Measurements from ENCODE around the gene MCRIP1. TPM values are rescaled to one million over a fixed set of nuclear protein-coding genes. Genes with fewer than 3 reads are reported as not detected.
A peak's percentile ranks its signal among the peaks of the same experiment; 100 is the strongest.

MCRIP1 gene
- total RNA-seq, 1 experiment from 2014 or later = 159 TPM

DNA sequence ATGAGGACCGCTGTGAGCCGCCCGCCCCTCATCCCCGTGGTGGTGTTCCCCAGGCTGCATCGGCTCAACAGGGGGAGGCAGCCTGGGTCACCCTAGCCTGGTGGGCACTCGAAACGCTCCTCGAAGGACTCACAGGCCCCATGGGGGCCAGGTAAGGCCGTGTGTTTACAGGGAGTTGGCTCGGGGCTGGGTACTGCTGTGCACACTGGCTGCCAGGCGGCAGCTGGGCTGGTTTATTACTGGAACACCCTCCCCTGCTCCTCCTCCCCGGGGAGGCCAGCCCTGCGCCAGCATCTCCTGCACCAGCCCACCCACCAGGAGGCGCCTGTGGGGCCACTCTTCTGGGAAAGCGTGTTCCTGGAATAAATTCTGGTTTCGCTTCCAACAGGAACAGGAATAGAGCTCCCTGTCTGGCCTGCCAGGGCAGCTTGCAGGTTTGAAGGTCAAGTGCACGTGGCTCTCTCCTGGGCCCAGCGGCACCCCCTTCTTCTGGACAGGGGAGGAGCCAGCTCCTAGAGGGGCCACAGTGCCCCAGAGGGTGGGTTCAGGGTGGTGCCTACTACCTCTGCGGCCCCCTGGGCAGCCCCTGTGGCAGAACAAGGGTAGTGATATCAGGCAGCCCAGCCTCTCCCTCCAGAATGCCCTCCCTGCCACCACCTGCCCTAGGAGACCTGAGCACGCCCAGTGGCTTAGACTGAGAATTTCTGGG, 11.3 kb downstream of the MCRIP1 start:
- DNase-seq (ENCODE audit: low spot score) = peak; percentile 91

DNA sequence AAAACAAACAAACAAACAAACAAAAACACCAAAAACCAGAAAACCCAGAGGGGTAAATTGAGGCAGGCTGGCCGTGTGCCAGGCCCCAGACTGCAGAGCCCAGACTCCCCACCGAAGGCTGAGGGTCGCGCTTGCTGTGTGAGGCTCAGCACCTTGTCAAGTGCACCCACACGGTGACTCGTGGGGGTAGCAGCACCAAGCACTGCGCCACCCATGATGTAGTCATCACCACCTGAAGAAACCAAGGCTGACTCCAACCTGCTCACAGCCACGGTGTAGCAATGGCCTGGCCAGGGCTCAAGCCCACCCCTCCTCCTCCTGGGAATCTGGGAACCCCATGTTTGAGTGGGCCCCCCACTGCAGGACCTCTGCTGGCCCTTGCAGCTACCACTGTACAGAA, 11.9 kb downstream of the MCRIP1 start:
- DNase-seq (ENCODE audit: low spot score) = no peak

DNA sequence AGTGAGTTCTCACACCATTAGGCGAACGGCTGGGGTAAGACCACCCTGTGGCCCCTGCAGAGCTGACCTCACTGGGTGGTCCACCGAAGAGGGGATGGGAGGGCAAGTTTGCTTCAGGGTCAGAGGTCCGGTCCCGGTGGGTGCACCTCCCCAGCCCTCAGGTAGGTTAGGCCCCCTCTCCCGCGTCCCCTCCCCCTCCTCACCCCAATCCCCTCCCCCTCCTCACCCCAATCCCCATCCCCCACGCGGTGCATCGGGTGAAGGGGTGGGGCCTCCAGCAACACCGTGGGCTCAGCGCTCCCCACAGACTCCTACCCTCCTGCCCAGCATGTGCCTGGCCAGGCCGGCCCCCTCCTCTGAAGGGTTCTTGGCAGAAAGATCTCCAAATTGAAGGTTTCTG, 13.4 kb downstream of the MCRIP1 start:
- DNase-seq (ENCODE audit: low spot score) = no peak

DNA sequence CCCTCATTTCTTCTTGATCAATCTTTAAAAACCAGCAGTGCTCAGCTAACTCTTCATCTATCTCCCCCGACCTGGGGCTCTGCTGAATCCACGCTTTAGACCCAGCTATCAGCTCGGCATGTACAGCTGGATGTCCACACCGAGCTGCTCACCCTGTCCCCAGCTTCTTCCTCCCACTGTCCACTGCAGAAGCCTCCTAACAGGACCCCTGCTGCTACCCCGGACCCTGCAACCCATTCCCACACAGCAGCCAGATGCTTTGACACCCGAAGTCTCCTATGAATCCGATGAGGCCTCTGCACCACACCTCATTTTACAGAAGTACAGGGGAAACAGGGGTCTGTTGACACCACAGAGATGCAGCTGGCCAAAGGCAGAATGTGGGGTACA, 15.3 kb downstream of the MCRIP1 start:
- no peak for DNase-seq (ENCODE audit: low spot score)

DNA sequence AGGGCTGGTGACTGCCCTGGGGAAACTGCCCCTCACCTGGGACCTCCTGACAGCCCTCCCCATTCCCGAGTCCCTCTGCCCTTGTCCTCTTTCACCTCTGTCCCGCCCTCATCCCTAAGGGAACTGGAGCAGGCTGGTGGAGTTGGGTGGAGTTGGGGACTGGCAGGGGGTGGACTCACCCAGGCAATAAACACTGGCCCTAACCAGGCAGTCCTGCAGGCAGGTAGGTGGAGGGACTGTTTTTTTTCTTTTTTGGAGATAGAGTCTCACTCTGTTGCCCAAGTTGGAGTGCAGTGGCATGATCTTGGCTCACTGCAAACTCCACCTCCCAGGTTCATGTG, 17.5 kb downstream of the MCRIP1 start:
- DNase-seq (ENCODE audit: low spot score) = peak; percentile 51

DNA sequence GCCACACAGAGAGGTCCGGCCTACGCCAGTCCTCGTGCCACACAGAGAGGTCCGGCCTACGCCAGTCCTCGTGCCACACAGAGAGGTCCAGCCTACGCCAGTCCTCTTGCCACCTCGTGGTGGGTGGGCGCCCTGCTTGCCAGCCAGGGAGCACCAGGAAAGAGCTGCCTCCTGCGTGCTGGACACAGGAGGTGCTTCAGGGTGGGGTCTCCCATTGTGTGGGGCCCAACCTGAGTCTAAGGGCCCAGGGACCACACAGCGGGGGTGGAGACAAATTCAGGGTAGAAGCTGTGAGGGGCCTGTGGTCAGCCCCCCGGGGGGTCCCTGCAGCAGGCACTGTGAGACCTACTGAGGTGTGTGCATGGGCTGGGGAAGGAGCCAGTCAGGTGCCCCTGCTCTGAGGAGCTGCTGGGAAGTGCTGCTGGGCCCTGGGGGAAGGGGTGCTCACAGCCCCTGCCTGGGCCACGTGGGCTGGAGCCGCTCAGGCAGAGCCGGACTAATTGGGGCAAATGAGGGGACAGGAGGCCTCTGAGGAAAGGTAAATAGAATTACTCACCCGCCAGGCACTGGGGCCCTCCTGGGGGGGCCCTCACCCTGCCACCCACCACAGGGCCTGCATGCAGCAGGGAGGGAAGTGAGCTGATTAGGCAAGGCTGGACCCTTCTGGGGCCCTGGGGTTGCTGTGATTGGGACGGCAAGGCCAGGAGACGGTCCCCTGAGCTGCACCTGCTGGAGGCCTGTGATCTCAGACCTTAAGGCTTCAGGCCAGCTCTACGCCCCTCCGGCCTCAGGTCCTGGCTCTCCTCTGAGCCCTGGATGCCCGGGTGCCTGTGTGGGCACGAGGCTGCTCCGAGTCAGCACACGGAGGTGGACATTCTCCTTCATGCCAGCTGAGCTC, 18.1 kb downstream of the MCRIP1 start:
- no peak for DNase-seq (ENCODE audit: low spot score)

DNA sequence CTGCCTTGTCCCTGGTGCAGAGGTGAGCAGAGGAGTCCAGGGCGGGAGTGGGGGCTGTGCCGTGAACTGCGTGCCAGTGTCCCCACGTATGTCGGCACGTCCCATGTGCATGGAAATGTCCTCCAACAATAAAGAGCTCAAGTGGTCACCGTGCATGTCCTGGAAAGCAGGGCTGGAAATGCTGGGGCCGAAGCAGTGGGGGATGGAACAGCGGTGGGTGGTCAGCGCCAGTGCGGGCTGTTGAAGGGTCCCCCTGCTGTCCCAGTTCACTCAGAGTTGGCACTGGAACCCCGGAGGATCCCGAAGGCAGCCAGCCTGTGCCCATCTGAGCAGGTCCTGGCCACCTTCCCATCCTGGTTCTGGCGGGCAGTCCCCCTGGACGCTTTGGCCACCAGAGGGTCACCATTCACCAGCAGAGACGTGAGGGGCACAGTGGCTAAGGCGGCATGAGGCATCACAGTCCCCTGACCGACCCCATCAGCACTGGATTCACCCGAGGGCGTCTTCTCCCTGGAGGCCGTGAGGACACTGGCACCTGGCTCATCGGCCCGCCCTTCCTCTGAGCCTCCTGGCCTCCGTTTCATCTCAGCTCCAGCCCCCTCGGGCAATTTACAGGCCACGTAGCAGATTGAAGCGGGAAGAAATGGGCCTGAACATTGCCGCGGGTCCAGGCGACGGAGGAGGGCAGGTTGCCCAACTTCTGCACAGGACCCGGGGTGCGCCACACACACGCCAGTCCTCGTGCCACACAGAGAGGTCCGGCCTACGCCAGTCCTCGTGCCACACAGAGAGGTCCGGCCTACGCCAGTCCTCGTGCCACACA, 19.0 kb downstream of the MCRIP1 start:
- DNase-seq (ENCODE audit: low spot score) = no peak

DNA sequence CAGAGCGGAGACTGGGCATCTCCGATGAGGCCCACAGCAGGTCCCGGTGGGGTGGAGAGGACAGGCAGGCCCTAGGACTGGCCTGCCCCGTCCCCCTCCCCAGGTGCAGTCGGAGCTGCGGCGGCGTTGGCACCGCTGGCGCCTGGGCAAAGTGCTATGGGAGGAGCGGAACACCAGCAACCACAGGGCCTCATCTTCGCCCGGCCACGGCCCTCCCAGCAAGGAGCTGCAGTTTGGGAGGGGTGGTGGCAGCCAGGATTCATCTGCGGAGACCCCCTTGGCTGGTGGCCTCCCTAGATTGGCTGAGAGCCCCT, 19.8 kb downstream of the MCRIP1 start:
- no peak for DNase-seq (ENCODE audit: low spot score)

DNA sequence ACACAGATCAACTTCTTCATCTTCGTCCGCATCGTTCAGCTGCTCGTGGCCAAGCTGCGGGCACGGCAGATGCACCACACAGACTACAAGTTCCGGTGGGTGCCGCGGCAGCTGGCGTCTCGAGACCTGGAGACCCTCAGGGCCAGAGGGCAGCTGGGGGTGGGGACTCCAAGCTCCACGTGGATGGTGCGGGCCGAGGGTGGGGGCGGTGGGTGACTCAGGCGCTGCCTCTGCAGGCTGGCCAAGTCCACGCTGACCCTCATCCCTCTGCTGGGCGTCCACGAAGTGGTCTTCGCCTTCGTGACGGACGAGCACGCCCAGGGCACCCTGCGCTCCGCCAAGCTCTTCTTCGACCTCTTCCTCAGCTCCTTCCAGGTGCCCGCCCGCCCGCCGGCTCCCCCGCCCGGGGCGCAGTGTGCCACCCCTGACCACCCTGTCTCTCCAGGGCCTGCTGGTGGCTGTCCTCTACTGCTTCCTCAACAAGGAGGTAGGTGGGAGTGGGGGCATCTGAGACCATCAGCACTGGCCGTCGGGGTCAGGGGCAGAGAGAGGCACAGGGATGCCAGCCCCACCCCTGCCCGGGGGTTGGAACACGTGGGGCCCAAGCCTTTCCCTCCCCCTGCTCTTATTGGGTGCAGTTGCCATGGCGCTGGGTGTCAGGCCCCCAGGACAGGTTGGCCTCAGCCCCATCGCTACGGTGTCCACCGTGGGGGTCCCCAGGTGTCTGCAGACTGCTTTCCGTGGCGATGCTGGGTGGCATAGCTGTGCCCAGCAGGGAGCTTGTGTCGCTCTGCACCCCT, 20.3 kb downstream of the MCRIP1 start:
- no peak for DNase-seq (ENCODE audit: low spot score)

DNA sequence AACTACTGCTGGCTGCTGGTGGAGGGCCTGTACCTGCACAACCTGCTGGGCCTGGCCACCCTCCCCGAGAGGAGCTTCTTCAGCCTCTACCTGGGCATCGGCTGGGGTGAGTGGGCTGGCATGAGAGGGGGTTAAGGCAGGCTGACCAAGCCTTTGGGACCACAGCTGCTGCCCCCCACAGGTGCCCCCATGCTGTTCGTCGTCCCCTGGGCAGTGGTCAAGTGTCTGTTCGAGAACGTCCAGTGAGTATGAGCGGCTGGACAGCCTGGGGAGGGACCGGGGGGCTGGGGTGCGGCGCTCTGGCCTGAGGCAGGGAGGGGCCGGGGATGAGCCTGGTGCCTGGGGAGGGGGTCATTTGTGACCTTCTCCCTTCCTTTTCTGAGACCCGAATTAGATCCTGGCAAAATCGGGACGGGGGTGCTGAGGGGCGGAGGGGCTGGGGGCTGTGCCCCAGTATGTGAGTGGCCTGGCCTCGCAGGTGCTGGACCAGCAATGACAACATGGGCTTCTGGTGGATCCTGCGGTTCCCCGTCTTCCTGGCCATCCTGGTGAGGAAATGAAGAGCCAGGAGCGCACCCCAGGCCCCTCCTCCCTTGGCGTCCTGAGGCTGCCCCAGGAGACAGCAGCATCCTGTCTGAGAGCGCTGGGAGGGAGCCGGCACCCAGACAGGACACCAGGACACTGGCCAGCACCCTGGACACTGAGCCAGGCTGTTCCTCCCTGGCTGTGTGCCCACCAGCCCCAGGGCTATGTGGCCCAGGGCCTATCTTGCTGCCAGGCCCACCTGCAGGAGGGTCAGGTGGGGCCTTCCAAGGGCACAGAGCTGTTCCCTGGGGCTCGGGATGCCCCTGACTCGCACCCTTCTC, 21.2 kb downstream of the MCRIP1 start:
- DNase-seq (ENCODE audit: low spot score) = no peak

DNA sequence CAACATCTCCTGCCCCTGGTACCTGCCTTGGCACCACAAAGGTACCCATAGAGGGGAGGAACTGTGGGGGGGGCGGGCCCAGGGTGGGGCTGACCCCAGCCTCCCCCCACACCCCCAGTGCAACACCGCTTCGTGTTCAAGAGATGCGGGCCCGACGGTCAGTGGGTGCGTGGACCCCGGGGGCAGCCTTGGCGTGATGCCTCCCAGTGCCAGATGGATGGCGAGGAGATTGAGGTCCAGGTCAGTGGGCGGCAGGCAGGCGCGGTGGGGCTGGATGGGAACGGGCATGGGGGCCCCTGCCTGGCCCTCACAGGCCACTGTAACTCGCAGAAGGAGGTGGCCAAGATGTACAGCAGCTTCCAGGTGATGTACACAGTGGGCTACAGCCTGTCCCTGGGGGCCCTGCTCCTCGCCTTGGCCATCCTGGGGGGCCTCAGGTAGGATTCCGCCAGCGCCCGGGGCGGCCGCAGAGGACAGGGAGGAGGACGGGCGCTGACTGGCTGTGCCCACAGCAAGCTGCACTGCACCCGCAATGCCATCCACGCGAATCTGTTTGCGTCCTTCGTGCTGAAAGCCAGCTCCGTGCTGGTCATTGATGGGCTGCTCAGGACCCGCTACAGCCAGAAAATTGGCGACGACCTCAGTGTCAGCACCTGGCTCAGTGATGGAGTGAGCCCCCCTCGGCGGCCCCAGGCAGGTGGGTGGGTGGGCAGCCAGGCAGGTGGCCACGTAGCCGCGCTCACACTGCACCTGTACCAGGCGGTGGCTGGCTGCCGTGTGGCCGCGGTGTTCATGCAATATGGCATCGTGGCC, 22.0 kb downstream of the MCRIP1 start:
- no peak for DNase-seq (ENCODE audit: low spot score)

DNA sequence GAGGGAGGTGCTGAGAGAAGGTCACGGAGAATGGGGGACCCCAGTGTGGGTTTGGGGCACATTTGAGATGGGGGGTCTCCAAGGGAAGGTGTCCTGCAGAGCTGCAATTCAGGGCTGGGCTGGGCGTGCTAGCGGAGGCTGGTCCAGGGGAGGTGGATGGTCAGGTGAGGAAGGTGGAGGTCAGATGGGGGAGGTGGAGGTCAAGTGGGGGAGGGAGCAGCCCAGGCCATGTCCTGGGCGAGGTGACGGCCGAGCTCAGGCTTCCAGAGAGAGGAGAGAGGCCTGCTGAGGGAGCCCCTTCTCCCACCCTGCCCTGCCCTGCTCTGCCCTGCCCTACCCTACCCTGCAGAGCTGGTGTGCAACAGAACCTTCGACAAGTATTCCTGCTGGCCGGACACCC, 22.6 kb downstream of the MCRIP1 start:
- DNase-seq (ENCODE audit: low spot score) = no peak

DNA sequence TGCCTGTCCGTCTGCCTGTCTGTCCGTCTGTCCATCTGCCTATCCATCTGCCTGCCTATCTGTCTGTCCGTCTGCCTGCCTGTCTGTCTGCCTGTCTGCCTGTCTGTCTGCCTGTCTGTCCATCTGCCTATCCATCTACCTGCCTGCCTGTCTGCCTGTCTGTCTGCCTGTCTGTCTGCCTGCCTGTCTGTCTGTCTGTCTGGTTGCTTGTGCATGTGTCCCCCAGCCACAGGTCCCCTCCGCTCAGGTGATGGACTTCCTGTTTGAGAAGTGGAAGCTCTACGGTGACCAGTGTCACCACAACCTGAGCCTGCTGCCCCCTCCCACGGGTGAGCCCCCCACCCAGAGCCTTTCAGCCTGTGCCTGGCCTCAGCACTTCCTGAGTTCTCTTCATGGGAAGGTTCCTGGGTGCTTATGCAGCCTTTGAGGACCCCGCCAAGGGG, 23.5 kb downstream of the MCRIP1 start:
- DNase-seq (ENCODE audit: low spot score) = no peak

DNA sequence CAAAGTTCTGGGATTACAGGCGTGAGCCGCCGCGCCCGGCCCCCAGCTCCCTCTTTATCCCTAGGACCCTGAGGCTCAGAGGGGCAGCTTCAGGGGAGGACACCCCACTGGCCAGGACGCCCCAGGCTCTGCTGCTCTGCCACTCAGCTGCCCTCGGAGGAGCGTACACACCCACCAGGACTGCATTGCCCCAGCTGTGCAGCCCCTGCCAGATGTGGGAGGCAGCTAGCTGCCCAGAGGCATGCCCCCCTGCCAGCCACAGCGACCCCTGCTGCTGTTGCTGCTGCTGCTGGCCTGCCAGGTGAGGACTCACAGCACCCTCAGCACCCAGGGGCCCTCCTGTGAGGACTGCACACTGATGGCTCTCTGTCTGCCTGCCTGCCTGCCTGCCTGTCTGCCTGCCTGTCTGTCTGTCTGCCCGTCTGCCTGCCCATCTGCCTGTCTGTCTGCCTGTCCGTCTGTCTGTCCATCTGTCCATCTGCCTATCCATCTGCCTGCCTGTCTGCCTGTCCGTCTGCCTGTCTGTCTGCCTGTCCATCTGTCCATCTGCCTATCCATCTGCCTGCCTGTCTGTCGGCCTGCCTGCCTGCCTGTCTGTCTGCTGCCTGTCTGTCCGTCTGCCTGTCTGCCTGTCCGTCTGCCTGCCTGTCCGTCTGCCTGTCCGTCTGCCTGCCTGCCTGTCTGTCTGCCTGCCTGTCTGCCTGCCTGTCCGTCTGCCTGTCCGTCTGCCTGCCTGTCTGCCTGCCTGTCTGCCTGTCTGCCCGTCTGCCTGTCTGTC, 24.1 kb downstream of the MCRIP1 start:
- no peak for DNase-seq (ENCODE audit: low spot score)

DNA sequence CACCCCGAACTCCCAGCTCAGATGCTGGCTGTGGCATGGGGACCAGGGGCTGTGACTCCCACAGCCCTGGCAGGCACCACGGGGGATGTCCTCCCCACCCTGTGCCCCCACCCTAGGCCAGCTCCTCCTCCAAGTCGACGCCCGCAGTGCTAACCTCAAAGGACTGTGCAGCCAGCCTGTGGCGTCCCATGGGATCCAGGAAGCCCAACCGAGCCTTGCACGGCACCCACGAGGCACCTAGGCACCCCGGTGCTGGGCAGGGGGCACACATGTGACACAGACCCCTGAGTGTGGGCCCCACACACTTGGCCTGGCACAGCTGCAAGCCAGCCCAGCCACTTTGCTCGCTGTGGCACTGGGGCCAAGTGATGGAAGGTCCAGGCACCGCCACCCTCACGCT, 25.3 kb downstream of the MCRIP1 start:
- no peak for DNase-seq (ENCODE audit: low spot score)

DNA sequence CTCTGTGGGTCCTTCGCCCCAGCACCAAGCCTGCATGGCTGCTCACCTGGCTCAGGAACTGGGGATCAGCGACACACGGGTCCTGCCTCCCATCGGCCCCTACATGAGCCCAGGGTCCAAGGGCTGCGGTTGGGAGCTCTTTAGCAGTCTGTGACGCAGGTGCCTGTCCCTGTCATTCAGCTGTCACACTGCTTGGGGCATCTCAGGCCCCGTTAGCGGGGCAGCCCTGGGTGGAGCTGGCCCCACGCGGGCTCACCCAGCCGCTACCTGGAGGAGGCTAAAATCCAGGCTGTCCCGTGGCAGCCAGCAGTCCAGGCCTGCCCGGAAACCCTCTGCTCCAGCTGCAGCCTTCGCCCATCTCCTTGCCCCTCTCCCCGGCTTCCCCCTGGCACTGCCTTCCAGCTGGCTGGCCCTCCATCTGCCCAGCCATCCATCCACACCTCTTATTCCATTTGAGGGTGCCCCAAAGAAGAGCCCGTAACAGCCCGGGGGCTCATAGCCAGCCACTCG, 25.8 kb downstream of the MCRIP1 start:
- no peak for DNase-seq (ENCODE audit: low spot score)

DNA sequence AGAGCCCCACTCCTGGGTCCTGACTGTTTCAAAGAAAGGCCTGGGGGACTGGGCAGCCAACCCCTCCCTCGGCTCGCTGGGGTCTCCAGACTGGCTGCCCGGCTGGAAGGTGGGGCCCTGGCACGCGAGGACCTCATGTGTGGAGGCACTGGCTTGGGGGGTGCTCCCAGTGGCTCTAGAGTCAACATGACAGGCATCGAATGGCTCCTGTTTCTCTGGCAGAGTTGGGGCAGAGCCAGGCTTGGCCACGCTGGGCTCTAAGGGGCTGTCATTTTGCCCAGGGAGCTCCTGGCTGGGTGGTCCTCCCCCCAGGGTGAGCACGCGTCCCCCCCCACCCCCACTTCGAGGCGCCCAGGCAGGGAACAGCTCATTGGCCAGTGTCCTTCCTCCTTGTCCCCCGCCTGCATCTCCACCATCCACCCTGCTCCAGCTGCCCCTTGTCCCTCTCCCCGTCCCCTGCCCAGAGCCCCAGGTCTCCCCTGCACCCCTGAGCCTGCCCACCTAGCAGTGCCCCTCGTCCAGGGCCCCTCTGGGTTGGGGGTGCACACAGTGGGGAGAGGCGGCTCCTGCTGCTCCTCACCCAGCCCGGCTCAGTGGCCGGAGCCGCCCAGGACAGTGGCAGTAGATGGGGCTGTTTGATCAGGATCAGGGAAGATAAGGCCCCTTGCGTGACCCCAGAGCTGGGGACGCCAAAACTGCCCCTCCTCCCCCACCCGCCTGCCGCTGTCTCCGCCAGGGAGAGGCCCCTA, 26.5 kb downstream of the MCRIP1 start:
- no peak for DNase-seq (ENCODE audit: low spot score)

Data from HT-29 (cell line).